HG02588 (cell line): ENCODE results near the gene IL17C.
A peak's percentile ranks its signal among the peaks of the same experiment; 100 is the strongest.
"Not testable (repeated sequence)": the region's sequence is repeated elsewhere in the genome, so short reads cannot be mapped to it uniquely, and the experiment has no call there.

Experiments
- ATAC-seq: cut with Tn5 transposase; IDR thresholded peaks from one replicate; pipeline ENCODE4 v1.9.1; 2021; ENCODE audit warnings: mild to moderate bottlenecking, moderate library complexity; ENCODE audit not compliant: unreplicated experiment

The IL17C gene

GRCh38 chr16:88657371-88657770 is 19.0 kb downstream of the IL17C start:
- ATAC-seq = no peak

- ATAC-seq = no peak
Measured at GRCh38 chr16:88658714-88659113, 20.3 kb downstream of the IL17C start.

DNA sequence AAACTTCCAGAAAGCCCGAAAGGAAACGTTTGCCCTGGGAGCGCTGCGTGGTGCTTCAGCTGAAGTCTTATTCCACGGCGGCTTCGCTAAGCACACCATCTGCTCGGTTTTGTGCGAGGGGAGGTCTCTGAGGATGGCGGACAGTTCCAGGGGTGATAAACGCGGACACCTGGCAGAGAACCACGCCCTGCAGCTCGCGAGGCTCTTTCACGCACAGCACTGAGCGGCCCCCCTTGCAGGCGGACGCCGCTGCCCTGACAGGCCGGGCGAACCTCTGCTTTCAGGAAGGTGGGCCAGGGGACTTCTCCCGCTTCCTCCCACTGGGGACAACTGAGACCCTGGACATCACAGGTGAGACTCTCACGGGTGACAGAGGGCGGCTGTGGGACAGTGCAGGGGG is 20.8 kb downstream of the IL17C start:
- ATAC-seq = no peak

- ATAC-seq = no peak
Measured at GRCh38 chr16:88661468-88661867, 23.1 kb downstream of the IL17C start.

DNA sequence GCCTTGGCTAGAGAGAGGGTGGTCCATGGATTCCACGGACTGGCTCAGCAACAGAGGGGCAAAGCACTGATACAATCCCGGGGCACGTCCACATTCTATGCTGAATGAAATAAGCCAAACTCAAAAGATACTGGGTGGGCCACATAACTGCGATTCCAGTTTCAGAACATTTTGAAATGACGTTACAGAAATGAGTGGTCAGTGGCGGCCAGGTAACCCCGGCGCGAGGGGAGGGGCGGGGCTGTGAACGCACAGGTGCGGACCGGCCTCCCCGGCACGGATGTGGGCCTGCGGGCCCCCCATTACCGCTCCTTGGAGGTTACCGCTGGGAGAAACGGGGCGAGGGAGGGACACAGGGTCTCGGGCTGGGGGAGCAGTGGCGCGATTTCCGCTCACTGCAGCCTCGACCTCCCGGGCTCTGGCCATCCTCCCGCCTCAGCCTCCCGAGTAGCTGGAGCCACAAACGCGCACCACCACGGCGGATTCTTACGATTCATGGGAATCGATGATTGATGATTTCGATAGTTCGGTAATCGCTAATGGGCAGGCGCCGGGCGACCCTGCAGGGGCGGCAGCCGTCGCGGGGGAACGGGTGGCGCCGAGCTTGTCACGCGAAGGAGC is 24.0 kb downstream of the IL17C start:
- ATAC-seq = no peak

- peak; percentile 91 for ATAC-seq
Measured at GRCh38 chr16:88662843-88663606, 24.7 kb downstream of the IL17C start, which contains the start of gene MVD. TSS of gene MVD (minus strand) at chr16:88663091. CDS start at chr16:88663080, 11 bp downstream.

- ATAC-seq = no peak
Measured at GRCh38 chr16:88665148-88665547, 26.8 kb downstream of the IL17C start.

- ATAC-seq = no peak
Measured at GRCh38 chr16:88665570-88665969, 27.2 kb downstream of the IL17C start.

- ATAC-seq = no peak
Measured at GRCh38 chr16:88667461-88667860, 29.1 kb downstream of the IL17C start.

- not testable (repeated sequence) for ATAC-seq
Measured at GRCh38 chr16:88669493-88669892, 31.1 kb downstream of the IL17C start.

GRCh38 chr16:88669980-88670379 is 31.6 kb downstream of the IL17C start:
- no peak for ATAC-seq

- no peak for ATAC-seq
Measured at GRCh38 chr16:88671806-88672205, 33.4 kb downstream of the IL17C start.

DNA sequence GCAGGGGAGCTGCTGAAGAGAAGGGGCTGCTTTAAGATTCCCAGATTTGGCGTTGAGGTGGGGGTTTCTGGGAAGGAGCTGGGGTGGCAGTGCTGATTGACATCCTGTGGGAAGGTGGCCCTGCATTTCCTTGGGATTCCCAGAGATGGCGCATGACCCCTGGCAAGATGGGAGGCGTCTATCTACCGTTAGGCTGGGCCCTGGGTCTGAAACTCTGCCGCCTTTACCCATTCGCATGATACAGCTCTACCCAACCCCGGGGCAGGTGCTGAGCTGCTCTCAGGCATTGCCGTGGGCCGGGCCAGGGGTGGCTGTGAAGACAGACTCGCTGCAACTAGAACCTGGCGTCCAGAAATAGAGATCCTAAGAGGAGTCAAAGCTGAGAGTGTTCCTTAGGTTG is 34.4 kb downstream of the IL17C start:
- no peak for ATAC-seq

- ATAC-seq = no peak
Measured at GRCh38 chr16:88673716-88674379, 35.5 kb downstream of the IL17C start.

GRCh38 chr16:88676502-88677242 is 38.3 kb downstream of the IL17C start:
- ATAC-seq = no peak

DNA sequence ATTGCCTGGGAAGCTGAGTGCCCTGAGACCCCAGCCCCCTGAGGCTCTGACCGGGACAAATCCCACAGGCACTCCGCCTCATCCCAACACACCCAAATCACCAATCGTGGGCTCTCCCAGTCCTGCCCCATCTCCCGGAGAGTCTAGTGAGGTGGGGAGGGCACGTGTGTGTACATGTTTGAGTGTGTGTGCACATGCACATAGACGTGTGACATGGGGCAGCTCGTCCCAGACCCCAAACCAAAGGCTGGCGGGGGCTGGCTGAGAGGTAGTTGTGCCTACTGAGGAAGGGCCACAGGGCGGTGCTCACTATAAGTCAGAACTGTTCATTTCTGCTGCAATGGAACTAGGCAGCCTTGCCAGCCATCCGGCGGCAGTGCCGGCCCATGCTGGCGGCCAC is 39.3 kb downstream of the IL17C start:
- ATAC-seq = no peak

GRCh38 chr16:88678224-88678979 is 40.0 kb downstream of the IL17C start:
- no peak for ATAC-seq

DNA sequence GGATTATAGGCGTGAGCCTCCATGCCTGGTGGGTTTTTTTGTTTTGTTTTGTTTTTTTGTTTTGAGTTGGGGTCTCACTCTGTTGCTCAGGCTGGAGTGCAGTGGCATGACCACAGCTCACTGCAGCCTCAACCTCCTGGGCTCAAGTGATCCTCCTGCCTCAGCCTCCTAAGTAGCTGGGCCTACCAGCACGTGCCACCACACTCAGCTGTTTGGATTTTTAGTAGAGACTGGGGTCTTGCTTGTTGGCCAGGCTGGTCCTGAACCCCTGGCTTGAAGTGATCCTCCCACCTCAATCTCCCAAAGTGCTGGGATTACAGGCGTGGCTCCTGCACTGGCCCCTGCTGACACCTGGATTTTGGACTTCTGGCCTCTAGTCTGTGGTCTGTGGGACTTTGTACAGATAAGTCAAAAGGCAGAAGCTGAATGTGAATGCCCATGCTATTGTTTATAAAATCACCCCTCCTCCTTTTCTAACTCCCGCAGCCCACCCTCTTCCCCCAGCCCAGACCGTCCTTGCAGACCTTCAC is 42.2 kb downstream of the IL17C start:
- no peak for ATAC-seq

DNA sequence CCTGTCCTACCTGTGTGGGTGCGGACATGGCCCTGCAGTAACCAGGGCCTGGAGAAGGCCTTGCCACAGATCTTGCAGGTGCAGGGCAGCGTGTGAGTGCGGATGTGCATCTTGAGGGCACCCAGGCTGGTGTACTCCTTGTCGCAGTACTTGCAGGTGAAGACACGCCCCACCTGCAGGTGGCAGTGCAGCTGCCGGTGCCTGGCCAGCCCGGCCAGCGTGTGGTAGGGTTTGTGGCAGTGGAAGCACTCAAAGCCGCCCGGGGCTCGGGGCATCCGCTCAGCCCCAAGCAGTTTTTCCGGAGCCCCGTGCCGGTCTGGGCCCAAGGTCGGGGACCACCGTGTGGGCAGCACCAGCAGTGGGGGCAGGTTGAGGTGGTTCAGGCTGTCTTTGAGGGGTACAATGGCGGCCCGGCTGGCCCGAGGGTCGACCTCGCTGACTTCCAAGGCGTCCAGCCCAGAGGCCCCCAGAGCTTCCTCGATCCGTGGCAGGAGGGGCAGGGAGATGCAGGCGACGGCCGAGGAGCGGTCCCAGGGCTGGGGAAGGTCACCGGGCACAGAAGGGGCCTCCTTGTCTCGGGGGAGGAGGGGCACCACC is 42.8 kb downstream of the IL17C start:
- no peak for ATAC-seq
